ENCODE measurements around the gene HEXIM2.

HEXIM2 gene

DNA sequence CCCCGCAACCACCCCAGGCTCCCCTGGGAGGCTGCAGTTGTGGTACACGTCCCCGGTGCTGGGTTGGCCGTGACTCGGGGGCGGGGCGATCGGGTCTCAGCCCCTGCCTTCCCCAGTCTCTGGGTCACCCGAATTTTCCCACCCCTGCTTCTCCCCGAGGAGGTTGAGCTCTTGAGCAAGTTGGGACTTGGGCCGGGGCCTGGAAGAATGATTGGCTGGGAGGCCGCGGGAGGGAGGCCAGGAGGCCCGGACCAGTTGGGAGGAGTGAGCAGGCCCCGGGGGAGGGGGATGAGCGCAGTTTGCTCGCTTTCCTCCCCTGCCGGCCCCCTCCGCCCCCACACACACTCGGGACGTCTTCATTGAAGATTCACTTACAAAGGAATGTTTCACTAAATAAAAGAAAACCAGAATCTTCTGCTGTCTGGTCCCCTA is 17.9 kb upstream of the HEXIM2 start:
- FAIRE-seq (no peak), DNase-seq (ENCODE audit: low spot score) (no peak)

DNA sequence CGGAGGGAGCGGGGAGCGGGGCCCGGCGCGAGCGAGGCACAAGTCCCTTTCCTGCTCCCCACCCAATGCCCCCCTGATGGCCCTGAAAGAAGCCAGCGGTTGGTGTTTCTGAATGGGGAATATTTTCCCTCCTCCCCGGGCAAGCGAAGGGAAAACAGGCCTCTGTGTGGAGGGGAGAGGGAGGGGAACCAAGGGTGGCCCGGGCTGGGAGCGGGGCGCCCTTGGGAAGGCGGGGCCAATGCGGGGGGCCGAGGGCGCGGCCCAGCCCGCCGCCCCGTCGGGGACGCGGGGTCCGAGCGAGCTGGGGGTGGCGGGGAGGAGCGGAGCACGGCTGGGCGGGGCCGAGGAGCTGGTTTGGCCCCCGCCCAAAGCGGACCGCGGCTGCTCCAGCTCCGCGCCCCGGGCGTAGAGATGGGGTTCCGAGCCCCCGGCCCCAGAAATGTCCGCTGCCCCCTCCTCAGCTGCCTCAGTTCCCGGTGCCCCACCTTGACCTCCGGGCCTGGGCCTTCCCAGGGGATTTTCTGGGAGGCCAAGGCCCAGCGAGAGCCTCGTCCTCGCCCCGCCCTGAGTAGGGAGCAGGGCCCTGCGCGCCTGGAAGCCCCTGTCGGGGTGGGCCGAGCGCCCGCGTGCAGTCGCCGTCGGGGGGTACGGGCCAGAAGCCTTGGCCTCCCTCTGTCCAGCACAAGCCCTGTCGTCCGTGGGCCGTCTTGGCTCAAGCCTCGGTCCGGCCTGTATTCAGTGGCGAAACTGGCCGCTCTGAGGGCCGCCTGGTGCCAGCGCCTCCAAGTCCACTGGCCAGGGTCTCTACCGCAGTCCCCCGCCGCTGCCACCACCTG is 17.3 kb upstream of the HEXIM2 start:
- FAIRE-seq = no peak
- no peak for DNase-seq (ENCODE audit: low spot score)

DNA sequence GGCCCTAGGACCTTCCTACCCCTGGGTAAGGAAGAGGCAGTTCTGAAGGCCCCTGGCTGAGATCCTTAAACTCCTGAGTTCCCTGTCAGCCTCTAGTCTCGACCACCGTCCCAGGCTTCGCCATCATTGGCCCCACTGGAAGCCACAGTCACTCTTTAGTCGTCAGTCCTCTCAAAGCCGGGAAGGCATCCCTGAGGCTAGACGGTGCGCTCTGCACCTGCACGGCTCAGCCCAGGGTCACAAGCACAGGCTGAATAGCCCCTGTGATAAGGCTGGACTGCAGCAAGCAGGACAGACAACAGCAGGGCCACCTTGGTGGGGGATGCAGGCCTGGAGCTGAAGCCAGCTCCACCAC is 16.7 kb upstream of the HEXIM2 start:
- DNase-seq (ENCODE audit: low spot score) (no peak), FAIRE-seq (no peak)

DNA sequence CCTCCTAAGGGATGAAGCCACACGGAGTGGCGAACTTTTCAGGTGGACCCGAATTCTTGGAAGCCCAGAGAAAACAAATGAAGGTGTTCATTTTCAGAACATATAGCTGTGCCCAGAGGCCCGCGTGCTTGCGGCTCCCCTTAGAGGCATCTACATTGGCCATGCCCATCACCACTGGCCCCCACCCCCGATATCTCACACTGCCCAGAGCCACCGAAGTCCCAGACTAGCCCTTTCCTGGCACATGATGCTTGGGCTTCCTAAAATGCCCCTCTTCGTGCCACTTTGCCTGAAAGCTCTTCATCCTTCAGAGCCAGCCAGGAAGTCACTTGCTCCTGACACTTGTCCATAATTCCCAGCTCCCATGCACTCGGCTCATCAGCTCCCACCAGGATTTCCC is 15.5 kb upstream of the HEXIM2 start:
- no peak for DNase-seq (ENCODE audit: low spot score)
- no peak for FAIRE-seq

DNA sequence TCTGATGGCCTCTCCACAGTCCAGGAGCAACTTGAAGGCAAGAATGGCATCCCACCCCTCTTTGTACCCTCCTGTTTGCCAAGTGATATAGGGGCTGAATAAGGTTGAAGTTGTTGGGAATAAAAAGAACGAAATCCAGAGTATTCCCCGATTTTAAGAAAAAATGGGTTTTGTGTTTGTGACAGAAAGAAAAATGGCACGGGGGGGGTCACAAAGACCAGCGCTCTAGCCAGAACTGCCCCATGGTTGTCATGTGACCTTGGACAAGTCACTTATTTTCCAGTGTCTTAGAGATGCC is 15.1 kb upstream of the HEXIM2 start:
- no peak for DNase-seq (ENCODE audit: low spot score)
- FAIRE-seq = no peak

DNA sequence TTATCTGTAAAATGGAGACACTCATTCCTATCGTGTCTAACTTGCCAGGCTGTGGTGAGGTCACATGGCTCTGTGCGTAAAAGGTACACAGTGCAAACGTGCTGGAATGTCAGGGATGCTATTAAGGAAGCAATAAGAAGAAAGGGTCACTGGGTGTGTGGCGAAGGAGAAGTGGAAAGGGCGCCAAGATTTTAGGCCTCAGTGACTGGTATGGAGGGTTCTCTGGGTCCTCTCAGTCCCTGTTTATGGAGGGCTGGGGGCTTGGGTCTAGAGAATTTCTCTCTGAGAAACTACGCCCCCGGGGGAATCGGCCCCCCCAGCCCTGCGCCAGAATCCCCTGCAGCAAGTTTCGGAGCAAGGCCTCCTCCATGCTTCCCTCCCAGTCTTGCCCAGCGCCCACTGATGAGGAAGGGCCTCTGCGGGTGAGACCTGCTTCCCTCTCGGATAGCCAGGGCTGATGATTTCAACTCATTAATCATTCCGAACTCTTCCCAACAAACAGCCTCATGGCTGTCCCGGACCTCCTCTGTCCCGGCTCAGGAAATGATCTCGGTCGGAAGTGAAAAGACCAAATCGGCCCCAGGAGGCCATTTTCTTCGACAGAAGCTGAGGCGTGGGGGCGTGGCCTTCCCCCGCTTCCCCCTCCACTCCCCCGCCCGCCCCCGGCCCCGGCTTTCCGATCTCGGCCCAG is 14.6 kb upstream of the HEXIM2 start:
- DNase-seq (ENCODE audit: low spot score) = peak; percentile 67
- no peak for FAIRE-seq

DNA sequence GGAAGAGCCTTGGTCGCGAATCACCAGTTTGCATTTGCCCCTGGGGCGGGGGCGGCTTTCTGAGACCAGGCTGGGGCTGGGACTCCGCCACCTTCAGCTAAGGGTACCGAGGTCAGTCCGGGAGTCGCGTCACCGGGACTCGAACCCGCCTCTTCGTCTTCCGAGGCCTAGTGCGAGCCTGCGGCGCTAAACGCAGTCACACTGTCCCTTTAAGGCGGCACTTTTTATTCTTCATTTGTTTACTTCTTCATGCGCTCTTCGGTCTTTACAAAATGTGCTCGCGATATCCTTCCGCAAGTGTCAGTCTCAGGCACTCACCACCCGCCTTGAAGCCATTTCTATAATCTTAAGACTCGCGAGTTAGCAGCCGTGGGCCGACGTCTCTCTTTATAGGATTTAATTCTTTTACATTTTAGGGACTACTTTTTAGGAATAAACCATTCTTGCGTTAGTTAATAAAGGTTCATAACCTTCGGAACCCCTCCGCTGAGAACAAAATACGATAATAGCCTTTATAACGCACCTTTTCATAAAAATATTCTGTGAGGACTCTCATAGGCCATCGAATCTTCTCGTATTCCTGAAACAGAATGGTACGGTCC is 14.0 kb upstream of the HEXIM2 start:
- DNase-seq (ENCODE audit: low spot score) (peak; percentile 72), FAIRE-seq (no peak)

DNA sequence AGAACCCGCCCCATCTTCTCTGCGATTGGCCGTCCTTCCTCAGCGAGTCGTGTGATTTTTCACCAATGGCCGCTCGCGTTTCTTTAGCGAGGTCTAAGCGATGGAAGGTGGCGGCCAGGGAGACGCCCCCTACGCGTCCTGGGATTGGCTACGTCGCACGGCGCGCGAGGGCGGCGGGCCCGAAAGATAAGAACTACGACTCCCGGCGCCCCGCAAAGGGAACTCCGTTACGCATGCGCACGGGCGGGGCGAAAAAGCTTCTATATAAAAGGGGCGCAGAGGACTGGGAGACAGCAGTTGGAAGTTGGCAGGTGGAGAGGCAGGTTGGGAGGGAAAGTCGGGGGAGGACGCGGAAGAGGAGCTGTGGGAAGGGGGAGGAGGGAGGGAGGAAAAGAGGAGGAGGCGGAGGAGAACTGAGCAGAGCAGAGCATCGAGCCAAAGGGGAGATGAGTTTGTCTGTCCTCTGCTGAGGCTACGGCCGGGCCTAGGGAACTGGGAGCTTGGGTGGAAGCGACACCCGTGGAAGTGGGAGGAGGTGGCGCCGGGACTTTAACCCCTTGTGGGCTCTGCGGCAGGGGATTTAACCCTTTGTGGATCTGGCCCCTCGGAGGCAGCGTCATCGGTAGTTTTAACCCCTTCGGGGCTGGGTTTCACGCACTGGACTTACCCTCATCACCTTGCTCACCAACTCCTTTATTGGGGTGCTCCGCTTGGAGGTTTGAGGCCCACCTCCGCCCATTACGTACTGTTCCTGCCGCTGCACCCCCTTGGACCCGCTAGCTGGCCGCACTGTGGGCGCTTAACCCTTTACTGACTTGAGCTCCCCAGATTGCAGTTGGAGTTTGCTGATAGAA is 13.3 kb upstream of the HEXIM2 start, which contains the start of gene HEXIM1:
Gene HEXIM1 (plus strand): TSS at position 293 of the 854 bp plus-strand sequence. CDS start 716 bp downstream, outside the sequence.
- no peak for FAIRE-seq
- peak; percentile 98 for DNase-seq (ENCODE audit: low spot score)

DNA sequence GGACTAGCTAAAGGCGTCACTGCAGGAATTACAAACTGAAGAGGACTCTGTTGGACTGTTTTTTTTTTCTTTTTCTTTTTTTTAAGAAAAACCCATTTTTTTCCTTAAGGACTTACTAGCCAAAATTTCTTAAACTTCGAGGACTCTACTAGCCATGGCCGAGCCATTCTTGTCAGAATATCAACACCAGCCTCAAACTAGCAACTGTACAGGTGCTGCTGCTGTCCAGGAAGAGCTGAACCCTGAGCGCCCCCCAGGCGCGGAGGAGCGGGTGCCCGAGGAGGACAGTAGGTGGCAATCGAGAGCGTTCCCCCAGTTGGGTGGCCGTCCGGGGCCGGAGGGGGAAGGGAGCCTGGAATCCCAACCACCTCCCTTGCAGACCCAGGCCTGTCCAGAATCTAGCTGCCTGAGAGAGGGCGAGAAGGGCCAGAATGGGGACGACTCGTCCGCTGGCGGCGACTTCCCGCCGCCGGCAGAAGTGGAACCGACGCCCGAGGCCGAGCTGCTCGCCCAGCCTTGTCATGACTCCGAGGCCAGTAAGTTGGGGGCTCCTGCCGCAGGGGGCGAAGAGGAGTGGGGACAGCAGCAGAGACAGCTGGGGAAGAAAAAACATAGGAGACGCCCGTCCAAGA is 12.5 kb upstream of the HEXIM2 start:
- DNase-seq (ENCODE audit: low spot score) (peak; percentile 85), FAIRE-seq (no peak)

DNA sequence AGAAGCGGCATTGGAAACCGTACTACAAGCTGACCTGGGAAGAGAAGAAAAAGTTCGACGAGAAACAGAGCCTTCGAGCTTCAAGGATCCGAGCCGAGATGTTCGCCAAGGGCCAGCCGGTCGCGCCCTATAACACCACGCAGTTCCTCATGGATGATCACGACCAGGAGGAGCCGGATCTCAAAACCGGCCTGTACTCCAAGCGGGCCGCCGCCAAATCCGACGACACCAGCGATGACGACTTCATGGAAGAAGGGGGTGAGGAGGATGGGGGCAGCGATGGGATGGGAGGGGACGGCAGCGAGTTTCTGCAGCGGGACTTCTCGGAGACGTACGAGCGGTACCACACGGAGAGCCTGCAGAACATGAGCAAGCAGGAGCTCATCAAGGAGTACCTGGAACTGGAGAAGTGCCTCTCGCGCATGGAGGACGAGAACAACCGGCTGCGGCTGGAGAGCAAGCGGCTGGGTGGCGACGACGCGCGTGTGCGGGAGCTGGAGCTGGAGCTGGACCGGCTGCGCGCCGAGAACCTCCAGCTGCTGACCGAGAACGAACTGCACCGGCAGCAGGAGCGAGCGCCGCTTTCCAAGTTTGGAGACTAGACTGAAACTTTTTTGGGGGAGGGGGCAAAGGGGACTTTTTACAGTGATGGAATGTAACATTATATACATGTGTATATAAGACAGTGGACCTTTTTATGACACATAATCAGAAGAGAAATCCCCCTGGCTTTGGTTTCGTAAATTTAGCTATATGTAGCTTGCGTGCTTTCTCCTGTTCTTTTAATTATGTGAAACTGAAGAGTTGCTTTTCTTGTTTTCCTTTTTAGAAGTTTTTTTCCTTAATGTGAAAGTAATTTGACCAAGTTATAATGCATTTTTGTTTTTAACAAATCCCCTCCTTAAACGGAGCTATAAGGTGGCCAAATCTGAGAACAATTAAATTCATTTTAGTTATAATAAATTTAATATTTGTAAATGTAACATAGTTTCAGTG is 11.7 kb upstream of the HEXIM2 start:
- no peak for DNase-seq (ENCODE audit: low spot score)
- no peak for FAIRE-seq

DNA sequence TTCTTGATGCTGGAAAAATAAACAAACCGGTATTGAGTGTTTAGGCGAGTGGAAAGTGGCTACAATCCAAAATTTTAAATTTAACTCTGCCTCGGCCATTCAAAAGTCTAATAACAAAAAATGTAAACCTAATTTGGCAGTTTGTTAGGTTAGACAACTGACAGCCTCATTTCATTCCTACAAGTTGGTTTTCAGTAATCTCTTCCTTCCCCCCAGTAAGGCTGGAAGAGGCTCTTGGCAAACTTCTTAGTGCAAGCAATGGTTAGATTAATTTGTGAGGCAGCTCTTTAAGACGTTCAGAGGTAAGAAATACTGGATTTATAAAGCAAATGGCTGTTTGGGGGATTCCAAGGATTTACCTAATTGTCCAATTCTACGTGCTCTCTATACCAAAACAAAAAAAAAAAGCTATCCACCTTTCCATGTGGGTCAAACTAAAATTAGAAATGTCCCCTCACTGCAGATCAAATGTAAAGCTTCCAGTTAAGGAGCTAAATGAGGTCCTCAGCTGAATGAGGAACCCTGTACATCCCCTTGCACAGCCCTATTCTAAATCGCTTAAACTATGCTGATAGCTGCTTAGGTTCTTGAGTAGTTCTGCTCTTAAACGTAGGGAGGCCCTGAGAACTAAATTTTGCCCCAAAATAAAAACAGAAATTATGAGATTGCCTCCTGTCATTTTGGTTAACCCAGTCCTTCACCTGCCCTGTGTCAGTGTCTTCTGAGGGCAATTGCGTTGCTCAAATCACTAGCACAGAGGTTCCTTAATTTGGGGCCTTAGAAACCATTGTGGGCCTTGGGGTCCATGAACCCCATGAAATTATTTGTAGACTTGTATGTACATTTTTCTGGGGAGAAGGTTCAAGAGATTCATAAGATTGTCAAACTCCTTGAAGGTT is 10.5 kb upstream of the HEXIM2 start:
- no peak for FAIRE-seq
- no peak for DNase-seq (ENCODE audit: low spot score)

DNA sequence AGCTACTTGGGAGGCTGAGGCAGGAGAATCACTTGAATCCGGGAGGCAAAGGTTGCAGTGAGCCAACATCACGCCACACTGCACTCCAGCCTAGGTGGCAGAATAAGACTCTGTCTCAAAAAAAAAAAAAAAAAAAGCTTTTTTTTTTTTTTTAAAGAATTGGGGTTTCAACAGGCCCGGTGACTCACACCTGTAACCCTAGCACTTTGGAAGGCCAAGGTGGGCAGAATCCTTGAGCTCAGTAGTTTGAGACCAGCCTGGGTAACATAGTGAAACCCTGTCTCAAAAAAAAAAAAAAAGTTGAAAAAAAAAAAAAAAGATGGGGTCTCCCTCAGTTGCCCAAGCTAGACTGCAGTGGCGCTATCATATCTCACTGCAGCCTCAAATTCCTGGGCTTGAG is 6.6 kb upstream of the HEXIM2 start:
- FAIRE-seq (no peak), DNase-seq (ENCODE audit: low spot score) (no peak)

DNA sequence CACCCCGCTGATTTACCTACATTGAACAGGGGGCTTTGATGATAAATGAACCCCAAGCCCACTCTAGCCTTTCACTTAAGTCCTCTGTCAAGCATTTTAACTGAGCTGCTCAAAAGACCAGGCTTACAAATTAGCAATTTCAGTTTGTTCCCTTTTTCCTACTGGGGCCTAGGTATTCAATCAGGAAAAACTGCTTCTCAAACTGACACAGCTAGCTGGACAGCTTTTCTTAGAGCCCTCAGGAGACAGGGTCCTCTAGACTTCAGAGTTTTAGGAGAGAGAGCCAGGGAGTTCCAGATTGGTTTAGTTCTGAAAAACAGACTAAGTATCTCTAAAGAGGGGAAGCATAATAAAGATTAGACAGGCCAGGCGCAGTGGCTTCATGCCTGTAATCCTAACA is 6.2 kb upstream of the HEXIM2 start:
- no peak for FAIRE-seq
- DNase-seq (ENCODE audit: low spot score) = no peak

DNA sequence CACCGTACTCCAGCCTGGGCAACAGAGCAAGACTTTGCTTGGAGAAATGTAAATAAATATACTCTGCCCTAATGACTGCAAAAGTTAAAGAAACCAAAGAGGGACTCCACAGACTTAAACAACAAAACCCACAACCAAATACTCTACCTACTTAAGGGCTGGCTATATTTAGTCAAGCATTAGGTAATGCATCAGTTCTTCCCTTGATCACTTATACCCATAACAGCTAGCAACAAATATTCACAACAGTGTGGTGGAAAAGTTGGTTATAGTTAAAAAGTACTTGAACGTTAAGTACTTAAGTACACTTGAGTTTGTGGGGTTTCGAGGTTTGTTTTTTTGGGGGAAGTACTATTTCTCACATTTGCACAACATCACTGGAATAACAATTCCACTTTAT is 5.4 kb upstream of the HEXIM2 start:
- no peak for FAIRE-seq
- DNase-seq (ENCODE audit: low spot score) = no peak

DNA sequence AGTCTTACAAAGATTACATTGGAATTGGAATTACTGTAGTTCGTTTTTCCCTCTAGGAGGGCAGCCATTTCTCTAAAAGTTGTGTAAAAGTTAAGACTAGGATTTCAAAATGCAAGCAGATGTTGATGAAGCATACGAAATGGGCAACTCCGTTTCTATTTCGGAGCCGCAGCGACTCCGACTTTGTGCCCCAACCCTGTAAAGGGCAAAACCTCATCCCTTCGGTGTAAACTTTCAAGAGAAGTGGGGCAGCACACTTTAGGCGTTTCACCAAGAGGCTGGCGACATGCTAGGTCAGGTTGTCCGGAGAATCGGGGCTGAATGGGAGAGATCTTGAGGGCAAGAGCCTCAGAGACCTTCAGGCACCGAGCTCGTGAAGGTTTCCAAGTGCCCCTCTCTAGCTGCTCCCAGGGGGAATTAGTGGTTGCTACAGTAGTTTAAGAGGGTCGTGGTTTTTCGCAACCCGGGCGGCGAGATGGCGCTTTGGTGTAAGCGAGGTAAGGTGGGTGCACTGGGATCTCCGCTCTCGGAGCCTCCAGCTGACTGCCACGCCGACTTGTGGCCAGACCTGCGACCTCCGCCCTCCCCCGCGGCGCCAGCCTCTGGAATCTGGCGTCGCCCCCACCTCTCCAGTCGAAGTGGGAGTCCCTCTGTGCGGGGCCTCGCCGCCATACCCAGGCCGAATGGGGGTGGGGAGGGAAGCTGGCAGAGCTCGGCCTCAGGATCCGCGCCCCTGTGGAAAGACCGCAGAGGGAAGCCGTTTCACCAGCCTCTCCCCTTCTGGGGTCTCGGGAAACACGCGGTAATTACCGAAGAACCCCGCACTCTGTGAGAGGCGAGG is 1.0 kb upstream of the HEXIM2 start:
- peak; percentile 61 for DNase-seq (ENCODE audit: low spot score)
- no peak for FAIRE-seq

DNA sequence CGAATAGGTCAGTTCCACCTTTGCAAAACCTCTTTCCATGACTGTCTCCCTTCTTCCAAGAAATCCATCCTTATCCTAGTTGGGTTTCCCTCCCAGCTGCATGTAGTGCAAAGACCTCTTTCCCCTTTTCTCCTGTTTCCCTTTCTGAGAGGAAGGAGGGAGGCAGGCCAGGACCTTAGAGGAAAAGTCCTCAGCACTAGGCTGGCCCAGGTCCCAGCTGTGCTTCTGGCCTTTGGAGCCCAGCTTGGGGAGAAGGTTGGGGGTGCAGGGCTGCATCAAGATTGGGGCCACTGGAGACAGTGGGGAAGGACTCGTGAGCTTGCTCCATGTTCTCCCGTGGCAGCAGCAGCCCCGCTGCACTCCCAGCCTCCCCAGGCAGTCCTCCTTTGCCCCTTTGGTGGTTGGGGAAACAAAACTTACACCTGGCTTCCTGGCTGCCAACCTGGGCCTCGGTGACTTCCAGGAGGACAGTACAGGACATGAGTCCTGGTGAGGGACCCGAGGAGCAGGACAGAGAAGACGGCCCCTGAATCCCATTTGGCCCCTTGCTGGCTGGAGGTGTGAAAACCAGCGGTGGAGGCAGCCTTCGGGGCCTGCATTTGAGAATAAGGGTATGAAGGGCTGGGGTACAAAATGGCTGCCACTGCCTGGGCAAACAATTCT is 481 bp downstream of the HEXIM2 start:
- no peak for FAIRE-seq

DNA sequence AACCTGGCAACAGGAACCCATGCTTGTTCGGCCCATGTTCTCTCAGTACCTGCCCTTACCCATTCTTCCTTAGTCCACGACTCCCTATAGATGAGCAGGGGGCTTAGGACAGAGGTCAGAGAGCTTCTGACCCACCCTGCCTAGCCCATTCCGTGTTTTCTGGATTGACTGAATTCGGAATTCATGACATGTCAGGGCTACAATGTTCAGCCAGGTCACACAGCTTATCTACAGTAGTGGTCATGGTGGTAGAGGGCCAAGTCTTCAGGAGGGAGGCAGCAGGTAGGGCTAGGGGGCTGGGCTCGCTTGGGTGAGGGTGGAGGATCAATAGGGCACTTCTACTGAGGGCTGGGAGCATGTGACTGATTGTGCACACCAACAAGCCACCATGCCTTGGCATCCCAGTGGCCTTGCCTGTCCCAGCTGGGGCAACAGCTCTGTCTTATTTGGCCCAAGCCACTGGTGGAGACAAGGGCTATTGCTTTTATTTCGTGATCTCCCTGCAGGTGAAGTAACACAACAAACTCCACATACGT is 3.1 kb downstream of the HEXIM2 start:
- DNase-seq (ENCODE audit: low spot score) (no peak), FAIRE-seq (no peak)

More for the DNA sequence above, 481 bp downstream of the HEXIM2 start:
- DNase-seq (ENCODE audit: low spot score) = no peak
